ENCODE measurements around the gene PLIN3. TPM values are rescaled to one million over a fixed set of nuclear protein-coding genes. Genes with fewer than 3 reads are reported as not detected.
A peak's percentile ranks its signal among the peaks of the same experiment; 100 is the strongest.
"Not testable (repeated sequence)": the region's sequence is repeated elsewhere in the genome, so short reads cannot be mapped to it uniquely, and the experiment has no call there.

PLIN3 gene
- total and polyA plus RNA-seq, 2 donors = 32.3 to 74.9 TPM

DNA sequence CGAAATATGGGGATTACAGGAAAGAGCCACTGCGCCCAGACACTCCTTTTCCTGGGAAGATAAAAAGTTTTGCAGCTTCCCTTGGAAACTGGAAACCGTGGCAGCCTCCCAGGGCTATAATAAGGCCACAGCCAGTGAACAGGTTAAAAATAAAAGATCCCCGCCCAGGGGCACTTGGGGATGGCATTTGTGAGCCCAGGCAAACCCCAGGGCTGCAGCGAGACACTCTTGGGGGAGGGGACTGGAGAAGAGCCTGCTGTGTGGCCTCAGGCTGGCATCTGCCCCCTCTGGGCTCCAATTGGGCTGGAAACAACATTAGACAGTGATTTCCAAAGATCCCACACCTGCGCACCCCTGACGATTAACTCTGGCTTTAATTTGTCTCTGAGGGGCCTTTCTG is 64.8 kb downstream of the PLIN3 start:
- Histone ChIP-seq H3K4me1 (ENCODE audit: insufficient read depth) (peaks cover 1% of the 10 kb centered on the region), H3K27ac (ENCODE audit: low read depth) (no peak overlapping the region), H3K36me3 (ENCODE audit: insufficient read depth) (no peaks in the 10 kb centered on the region), H3K4me3 (ENCODE audit: low read depth, low read length) (no peak overlapping the region)
- 75% methylated on average over 7 of the region's 7 CpGs for WGBS
- no peak for DNase-seq (ENCODE audit: extremely low spot score)

DNA sequence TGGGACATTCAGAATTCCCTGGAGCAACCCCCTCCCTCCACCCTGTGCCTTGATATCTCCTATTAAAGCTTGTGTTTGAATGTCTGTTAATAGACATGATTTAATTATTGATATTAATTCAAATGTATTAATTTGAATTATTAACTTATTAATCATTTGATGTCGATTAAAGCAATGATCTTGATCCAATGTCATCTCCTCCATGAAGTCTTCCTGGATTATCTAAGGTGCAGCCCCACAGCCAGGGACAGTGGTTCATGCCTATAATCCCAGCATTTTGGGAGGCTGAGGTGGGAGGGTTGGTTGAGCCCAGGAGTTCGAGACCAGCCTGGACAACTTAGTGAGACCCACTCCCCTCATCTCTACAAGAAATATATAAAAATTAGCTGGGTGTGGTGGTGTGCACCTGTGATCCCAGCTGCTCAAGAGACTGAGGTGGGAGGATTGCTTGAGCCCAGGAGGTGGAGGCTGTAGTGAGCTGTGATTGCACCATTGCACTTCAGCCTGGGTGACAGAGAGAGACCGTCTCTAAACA is 66.3 kb downstream of the PLIN3 start:
- H3K27ac ChIP-seq (ENCODE audit: low read depth) = no peak overlapping the region
- DNase-seq (ENCODE audit: extremely low spot score) = no peak
- H3K4me3 ChIP-seq (ENCODE audit: low read depth, low read length) = no peak overlapping the region
- no peaks in the 10 kb centered on the region for H3K36me3 ChIP-seq (ENCODE audit: insufficient read depth)
- WGBS = 86% methylated on average over 3 of the region's 3 CpGs
- peaks cover 1% of the 10 kb centered on the region for H3K4me1 ChIP-seq (ENCODE audit: insufficient read depth)

DNA sequence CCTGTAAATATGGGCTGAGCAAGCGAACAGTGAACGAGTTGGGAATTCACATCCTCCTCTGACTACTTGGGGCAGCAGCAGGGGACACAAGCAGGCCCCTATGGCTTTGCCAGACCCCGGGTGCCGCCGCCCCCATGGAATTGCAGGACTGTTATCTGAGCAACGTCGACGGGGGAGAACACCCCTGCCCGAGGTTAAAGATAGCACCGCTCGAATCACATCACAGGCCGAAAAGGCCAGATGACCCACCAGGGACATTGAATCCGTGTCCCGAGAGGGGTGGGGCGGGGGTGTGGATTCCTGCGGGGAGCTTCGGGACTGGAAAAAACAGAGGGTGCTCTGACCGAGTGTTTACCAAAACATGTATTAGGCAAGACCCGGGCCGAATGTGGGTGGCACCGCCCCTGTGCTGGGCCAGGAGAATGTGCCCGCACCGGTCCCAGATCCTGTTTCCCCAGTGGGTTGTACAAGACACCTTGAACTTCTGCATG is 66.8 kb downstream of the PLIN3 start:
- H3K4me1 ChIP-seq (ENCODE audit: insufficient read depth) = peaks cover 1% of the 10 kb centered on the region
- WGBS = 67% methylated on average over 23 of the region's 23 CpGs
- peak; percentile 72 for DNase-seq (ENCODE audit: extremely low spot score)
- peak overlapping the region; percentile 79 for H3K27ac ChIP-seq (ENCODE audit: low read depth)
- no peak overlapping the region for H3K4me3 ChIP-seq (ENCODE audit: low read depth, low read length)
- no peaks in the 10 kb centered on the region for H3K36me3 ChIP-seq (ENCODE audit: insufficient read depth)

DNA sequence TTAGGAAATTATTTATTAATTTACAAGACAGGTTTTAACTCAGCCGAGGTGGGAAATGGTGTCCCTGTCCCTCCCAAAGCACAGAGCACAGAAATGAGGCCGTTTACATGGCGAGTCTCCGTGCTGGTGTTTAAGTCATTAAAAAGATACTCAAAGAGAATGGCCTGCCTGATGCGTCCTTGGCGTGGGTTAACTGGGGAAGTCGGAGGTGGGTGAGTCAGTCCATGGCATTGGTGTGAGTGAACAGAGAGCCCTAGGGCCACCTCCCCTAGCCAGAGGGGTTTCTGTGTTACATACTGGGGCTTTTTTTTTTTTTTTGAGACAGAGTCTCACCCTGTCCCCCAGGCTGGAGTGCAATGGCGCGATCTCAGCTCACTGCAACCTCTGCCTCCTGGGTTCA is 72.1 kb downstream of the PLIN3 start:
- WGBS = 88% methylated on average over 9 of the region's 9 CpGs
- Histone ChIP-seq H3K27ac (ENCODE audit: low read depth) (no peak overlapping the region), H3K4me1 (ENCODE audit: insufficient read depth) (peaks cover 2% of the 10 kb centered on the region), H3K4me3 (ENCODE audit: low read depth, low read length) (no peak overlapping the region), H3K36me3 (ENCODE audit: insufficient read depth) (peaks cover 1% of the 10 kb centered on the region)
- DNase-seq (ENCODE audit: extremely low spot score) = no peak

DNA sequence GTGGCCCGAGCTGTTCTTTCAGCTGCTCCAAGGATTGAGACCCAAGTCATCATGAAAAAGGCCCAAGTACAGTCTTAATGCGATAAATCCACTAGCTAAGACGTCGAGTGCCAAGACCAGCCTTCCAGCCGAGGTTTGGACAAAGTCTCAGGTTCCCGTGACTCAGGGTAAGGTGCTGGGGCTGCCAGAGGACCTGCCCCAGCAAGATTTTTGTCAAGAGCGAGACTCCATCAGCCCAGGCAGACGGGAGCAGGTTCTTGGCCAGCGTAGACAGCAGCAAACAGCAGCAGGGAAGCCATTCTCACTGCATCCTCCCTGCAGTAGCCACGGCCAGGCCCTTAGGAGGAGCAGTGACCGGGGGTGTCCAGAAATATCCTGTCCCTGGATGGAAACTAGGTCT is 72.5 kb downstream of the PLIN3 start:
- no peak overlapping the region for H3K4me3 ChIP-seq (ENCODE audit: low read depth, low read length)
- peaks cover 2% of the 10 kb centered on the region for H3K4me1 ChIP-seq (ENCODE audit: insufficient read depth)
- H3K36me3 ChIP-seq (ENCODE audit: insufficient read depth) = peaks cover 1% of the 10 kb centered on the region

DNA sequence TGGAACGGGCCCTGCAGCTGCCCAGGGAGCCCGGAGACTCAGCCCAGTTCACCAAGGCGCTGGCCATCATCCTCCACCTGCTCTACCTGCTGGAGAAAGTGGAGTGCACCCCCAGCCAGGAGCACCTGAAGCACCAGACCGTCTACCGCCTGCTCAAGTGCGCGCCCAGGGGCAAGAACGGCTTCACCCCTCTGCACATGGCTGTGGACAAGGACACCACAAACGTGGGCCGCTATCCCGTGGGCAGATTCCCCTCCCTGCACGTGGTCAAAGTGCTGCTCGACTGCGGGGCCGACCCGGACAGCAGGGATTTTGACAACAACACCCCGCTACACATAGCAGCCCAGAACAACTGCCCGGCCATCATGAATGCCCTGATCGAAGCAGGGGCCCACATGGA is 74.2 kb downstream of the PLIN3 start:
- WGBS = 91% methylated on average over 19 of the region's 19 CpGs
- not testable (repeated sequence) for H3K27ac ChIP-seq (ENCODE audit: low read depth); H3K36me3 ChIP-seq (ENCODE audit: insufficient read depth); H3K4me1 ChIP-seq (ENCODE audit: insufficient read depth); H3K4me3 ChIP-seq (ENCODE audit: low read depth, low read length); DNase-seq (ENCODE audit: extremely low spot score)

More for the DNA sequence above, 72.5 kb downstream of the PLIN3 start:
- no peak for DNase-seq (ENCODE audit: extremely low spot score)
- 85% methylated on average over 11 of the region's 11 CpGs for WGBS
- no peak overlapping the region for H3K27ac ChIP-seq (ENCODE audit: low read depth)

DNA sequence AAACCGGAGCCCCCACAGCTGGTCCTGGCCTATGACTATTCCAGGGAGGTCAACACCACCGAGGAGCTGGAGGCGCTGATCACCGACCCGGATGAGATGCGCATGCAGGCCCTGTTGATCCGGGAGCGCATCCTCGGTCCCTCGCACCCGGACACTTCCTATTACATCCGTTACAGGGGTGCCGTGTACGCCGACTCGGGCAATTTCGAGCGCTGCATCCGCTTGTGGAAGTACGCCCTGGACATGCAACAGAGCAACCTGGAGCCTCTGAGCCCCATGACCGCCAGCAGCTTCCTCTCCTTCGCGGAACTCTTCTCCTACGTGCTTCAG is 74.6 kb downstream of the PLIN3 start:
- WGBS = 87% methylated on average over 24 of the region's 24 CpGs
- H3K4me1 ChIP-seq (ENCODE audit: insufficient read depth); H3K4me3 ChIP-seq (ENCODE audit: low read depth, low read length); H3K27ac ChIP-seq (ENCODE audit: low read depth); DNase-seq (ENCODE audit: extremely low spot score); H3K36me3 ChIP-seq (ENCODE audit: insufficient read depth): not testable (repeated sequence)

DNA sequence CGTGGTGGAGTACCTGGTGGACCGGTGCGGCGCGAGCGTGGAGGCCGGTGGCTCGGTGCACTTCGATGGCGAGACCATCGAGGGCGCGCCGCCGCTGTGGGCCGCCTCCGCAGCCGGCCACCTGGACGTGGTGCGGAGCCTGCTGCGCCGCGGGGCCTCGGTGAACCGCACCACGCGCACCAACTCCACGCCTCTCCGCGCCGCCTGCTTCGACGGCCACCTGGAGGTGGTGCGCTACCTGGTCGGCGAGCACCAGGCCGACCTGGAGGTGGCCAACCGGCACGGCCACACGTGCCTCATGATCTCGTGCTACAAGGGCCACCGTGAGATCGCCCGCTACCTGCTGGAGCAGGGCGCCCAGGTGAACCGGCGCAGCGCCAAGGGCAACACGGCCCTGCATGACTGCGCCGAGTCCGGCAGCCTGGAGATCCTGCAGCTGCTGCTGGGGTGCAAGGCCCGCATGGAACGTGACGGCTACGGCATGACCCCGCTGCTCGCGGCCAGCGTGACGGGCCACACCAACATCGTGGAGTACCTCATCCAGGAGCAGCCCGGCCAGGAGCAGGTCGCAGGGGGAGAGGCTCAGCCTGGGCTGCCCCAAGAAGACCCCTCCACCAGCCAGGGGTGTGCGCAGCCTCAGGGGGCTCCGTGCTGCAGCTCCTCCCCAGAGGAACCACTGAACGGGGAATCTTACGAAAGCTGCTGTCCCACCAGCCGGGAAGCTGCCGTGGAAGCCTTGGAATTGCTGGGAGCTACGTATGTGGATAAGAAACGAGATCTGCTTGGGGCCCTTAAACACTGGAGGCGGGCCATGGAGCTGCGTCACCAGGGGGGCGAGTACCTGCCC is 75.2 kb downstream of the PLIN3 start:
- DNase-seq (ENCODE audit: extremely low spot score); H3K4me1 ChIP-seq (ENCODE audit: insufficient read depth); H3K36me3 ChIP-seq (ENCODE audit: insufficient read depth): not testable (repeated sequence)
- Histone ChIP-seq H3K4me3 (ENCODE audit: low read depth, low read length) (peak overlapping the region; percentile 68), H3K27ac (ENCODE audit: low read depth) (peak overlapping the region; percentile 90)
- WGBS = 9% methylated on average over 75 of the region's 75 CpGs

DNA sequence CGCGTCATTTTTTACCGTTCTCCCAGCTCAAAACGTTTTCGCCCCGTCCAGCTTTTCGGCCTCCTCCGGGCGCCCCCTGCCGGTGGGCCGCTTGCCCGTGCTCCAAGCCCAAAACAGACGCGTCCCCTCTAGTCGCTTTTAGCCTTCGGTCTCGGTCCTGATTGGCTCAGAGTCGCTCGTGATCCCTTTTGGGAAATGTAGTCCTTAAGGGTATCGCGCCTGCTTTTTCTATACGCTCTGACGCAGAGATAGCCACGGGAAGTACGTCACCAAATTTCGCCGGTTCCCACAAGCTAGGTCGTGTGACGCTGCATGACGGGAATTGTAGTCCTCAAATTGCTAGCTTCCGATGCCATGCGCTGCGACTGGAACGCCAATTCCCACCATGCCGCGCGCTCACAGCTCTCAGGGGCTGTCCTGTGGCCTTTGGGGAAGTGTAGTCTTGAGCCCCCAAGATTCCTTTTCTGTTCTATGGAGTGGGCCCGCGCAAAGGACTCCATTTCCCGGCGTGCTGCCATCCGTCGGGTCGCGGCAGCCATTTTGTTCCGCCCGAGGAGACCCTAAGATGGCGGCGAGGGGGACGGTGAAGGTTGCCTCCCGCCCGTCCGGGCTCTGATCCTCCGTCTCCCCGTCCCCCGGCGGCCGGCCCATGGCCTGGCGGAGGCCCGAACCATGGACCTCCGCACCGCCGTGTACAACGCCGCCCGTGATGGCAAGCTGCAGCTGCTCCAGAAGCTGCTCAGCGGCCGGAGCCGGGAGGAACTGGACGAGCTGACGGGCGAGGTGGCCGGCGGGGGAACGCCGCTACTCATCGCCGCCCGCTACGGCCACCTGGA is 76.1 kb downstream of the PLIN3 start, which contains the start of gene FEM1A:
Gene FEM1A, plus strand, starts transcription at position 552 of the 836 bp plus-strand sequence. Its CDS starts 121 bp downstream, at position 673.
- under 1% methylated on average over 80 of the region's 80 CpGs for WGBS
- peaks cover 2% of the 10 kb centered on the region for H3K4me1 ChIP-seq (ENCODE audit: insufficient read depth)
- H3K4me3 ChIP-seq (ENCODE audit: low read depth, low read length) = peak within 1 kb of the TSS; percentile 68

More for the DNA sequence above, 76.1 kb downstream of the PLIN3 start, which contains the start of gene FEM1A:
- peaks cover 1% of the 10 kb centered on the region for H3K36me3 ChIP-seq (ENCODE audit: insufficient read depth)
- peak; percentile 100 for DNase-seq (ENCODE audit: extremely low spot score)
- peak within 1 kb of the TSS; percentile 90 for H3K27ac ChIP-seq (ENCODE audit: low read depth)

Other genes starting within 250 kb of the PLIN3 start
- 6.6 TPM for gene TNFAIP8L1, start 228.2 kb downstream of the PLIN3 start, total RNA-seq
- gene TNFAIP8L1, start 228.2 kb downstream of the PLIN3 start, polyA plus RNA-seq = 9.9 TPM
- gene MYDGF, start 197.3 kb downstream of the PLIN3 start, total RNA-seq = 49.3 TPM
- gene MYDGF, start 197.3 kb downstream of the PLIN3 start, polyA plus RNA-seq = 104 TPM
- 13.6 TPM for gene DPP9, start 143.8 kb downstream of the PLIN3 start, total RNA-seq
- 37.3 TPM for gene DPP9, start 143.8 kb downstream of the PLIN3 start, polyA plus RNA-seq
- gene FEM1A, start 75.9 kb downstream of the PLIN3 start, total RNA-seq = 7.7 TPM
- 9.1 TPM for gene FEM1A, start 75.9 kb downstream of the PLIN3 start, polyA plus RNA-seq
- gene TICAM1, start 36.0 kb downstream of the PLIN3 start, total RNA-seq = 1.4 TPM
- 13.7 TPM for gene TICAM1, start 36.0 kb downstream of the PLIN3 start, polyA plus RNA-seq
- 0.26 TPM for gene ARRDC5, start 35.2 kb upstream of the PLIN3 start, total RNA-seq
- gene ARRDC5, start 35.2 kb upstream of the PLIN3 start, polyA plus RNA-seq = 0.18 TPM
- 8.5 TPM for gene UHRF1, start 41.8 kb upstream of the PLIN3 start, total RNA-seq
- 0.57 TPM for gene UHRF1, start 41.8 kb upstream of the PLIN3 start, polyA plus RNA-seq
- gene KDM4B, start 101.4 kb upstream of the PLIN3 start, total RNA-seq = 14.3 TPM
- 19.5 TPM for gene KDM4B, start 101.4 kb upstream of the PLIN3 start, polyA plus RNA-seq

All from urinary bladder (tissue), 4 donors.